Measurements from ENCODE around the gene SUCLA2. TPM values are rescaled to one million over a fixed set of nuclear protein-coding genes. Genes with fewer than 3 reads are reported as not detected.

The SUCLA2 gene
- total and polyA plus RNA-seq, 2 donors (not counting 1 experiment from before 2014, with no cell fraction given), result 15.9 to 33.7 TPM

GRCh38 chr13:47930649-47931165, 70.4 kb downstream of the SUCLA2 start:
- Histone ChIP-seq H3K27me3 (replicated peaks in 1 of 4; ENCODE audit: control extremely low read depth in 1 of 4, control insufficient read depth in 3 of 4, insufficient read depth in 4 of 4, low read length in 3 of 4) (no peaks in the 10 kb centered on the region), H3K4me1 (ENCODE audit: control insufficient read depth in 2 of 2, insufficient read depth in 2 of 2, low read length in 2 of 2) (no peaks in the 10 kb centered on the region), H3K79me2 (ENCODE audit: control insufficient read depth, insufficient read depth, low read length) (no peaks in the 10 kb centered on the region), H3K4me3 (ENCODE audit: control extremely low read depth in 1 of 5, extremely low read depth in 1 of 5, insufficient read depth in 1 of 5, low read depth in 2 of 5, low read length in 4 of 5) (no peak overlapping the region), H3K9ac (ENCODE audit: low read length) (no peak overlapping the region), H3K4me2 (replicated peaks; ENCODE audit: low read depth, low read length, poor library complexity, severe bottlenecking) (no peak overlapping the region), H3K27ac (ENCODE audit: low read length in 2 of 2) (no peak overlapping the region), H4K20me1 (ENCODE audit: control insufficient read depth, insufficient read depth, low read length, poor library complexity, severe bottlenecking) (no peaks in the 10 kb centered on the region), H2AFZ (ENCODE audit: insufficient read depth, low read depth, low read length, poor library complexity, severe bottlenecking) (no peak overlapping the region), H3K9me3 (ENCODE audit: control extremely low read depth in 1 of 3, control insufficient read depth in 2 of 3, insufficient read depth in 1 of 3, low read length in 2 of 3) (no peaks in the 10 kb centered on the region), H3K36me3 (replicated peaks in 1 of 2; ENCODE audit: control extremely low read depth in 1 of 2, control insufficient read depth in 1 of 2, extremely low read depth in 1 of 2, insufficient read depth in 2 of 2, low read length in 1 of 2) (no peaks in the 10 kb centered on the region)
- ChIA-PET POLR2A (no interaction called here), CTCF (no interaction called here)
- TF ChIP-seq, protein P1, sequence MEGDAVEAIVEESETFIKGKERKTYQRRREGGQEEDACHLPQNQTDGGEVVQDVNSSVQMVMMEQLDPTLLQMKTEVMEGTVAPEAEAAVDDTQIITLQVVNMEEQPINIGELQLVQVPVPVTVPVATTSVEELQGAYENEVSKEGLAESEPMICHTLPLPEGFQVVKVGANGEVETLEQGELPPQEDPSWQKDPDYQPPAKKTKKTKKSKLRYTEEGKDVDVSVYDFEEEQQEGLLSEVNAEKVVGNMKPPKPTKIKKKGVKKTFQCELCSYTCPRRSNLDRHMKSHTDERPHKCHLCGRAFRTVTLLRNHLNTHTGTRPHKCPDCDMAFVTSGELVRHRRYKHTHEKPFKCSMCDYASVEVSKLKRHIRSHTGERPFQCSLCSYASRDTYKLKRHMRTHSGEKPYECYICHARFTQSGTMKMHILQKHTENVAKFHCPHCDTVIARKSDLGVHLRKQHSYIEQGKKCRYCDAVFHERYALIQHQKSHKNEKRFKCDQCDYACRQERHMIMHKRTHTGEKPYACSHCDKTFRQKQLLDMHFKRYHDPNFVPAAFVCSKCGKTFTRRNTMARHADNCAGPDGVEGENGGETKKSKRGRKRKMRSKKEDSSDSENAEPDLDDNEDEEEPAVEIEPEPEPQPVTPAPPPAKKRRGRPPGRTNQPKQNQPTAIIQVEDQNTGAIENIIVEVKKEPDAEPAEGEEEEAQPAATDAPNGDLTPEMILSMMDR (IDR thresholded peaks at IDR 0.05), result no peak
- no peak for TF ChIP-seq EZH2 (IDR thresholded peaks at IDR 0.05; ENCODE audit: borderline replicate concordance, insufficient read depth, low read depth, low read length, poor library complexity, severe bottlenecking)
- Mint-ChIP-seq H3K27ac (no peak overlapping the region), H3K4me1 (peaks cover 1% of the 10 kb centered on the region), H3K27me3 (no peaks in the 10 kb centered on the region), H3K4me3 (no peak overlapping the region), H3K9me3 (ENCODE audit: insufficient read depth) (no peaks in the 10 kb centered on the region)
- no peak for DNase-seq
- intact Hi-C loops (cut with micrococcal nuclease), result no loop called here
- no peak for ATAC-seq (ENCODE audit: low read depth)
- WGBS (ENCODE audit: insufficient coverage), result no CpG with 5 or more reads among the region's 1 CpG

GRCh38 chr13:47929156-47929555, 71.9 kb downstream of the SUCLA2 start:
- ATAC-seq (ENCODE audit: low read depth), result no peak
- Mint-ChIP-seq H3K27me3 (no peaks in the 10 kb centered on the region), H3K27ac (no peak overlapping the region), H3K4me3 (no peak overlapping the region), H3K9me3 (ENCODE audit: insufficient read depth) (no peaks in the 10 kb centered on the region), H3K4me1 (peaks cover 1% of the 10 kb centered on the region)
- Histone ChIP-seq H3K27me3 (replicated peaks in 1 of 4; ENCODE audit: control extremely low read depth in 1 of 4, control insufficient read depth in 3 of 4, insufficient read depth in 4 of 4, low read length in 3 of 4) (no peaks in the 10 kb centered on the region), H3K9me3 (ENCODE audit: control extremely low read depth in 1 of 3, control insufficient read depth in 2 of 3, insufficient read depth in 1 of 3, low read length in 2 of 3) (no peaks in the 10 kb centered on the region), H3K4me3 (ENCODE audit: control extremely low read depth in 1 of 5, extremely low read depth in 1 of 5, insufficient read depth in 1 of 5, low read depth in 2 of 5, low read length in 4 of 5) (no peak overlapping the region), H3K4me2 (replicated peaks; ENCODE audit: low read depth, low read length, poor library complexity, severe bottlenecking) (no peak overlapping the region), H3K79me2 (ENCODE audit: control insufficient read depth, insufficient read depth, low read length) (no peaks in the 10 kb centered on the region), H3K9ac (ENCODE audit: low read length) (no peak overlapping the region), H3K4me1 (ENCODE audit: control insufficient read depth in 2 of 2, insufficient read depth in 2 of 2, low read length in 2 of 2) (no peaks in the 10 kb centered on the region), H3K27ac (ENCODE audit: low read length in 2 of 2) (no peak overlapping the region), H2AFZ (ENCODE audit: insufficient read depth, low read depth, low read length, poor library complexity, severe bottlenecking) (no peak overlapping the region), H4K20me1 (ENCODE audit: control insufficient read depth, insufficient read depth, low read length, poor library complexity, severe bottlenecking) (no peaks in the 10 kb centered on the region), H3K36me3 (replicated peaks in 1 of 2; ENCODE audit: control extremely low read depth in 1 of 2, control insufficient read depth in 1 of 2, extremely low read depth in 1 of 2, insufficient read depth in 2 of 2, low read length in 1 of 2) (no peaks in the 10 kb centered on the region)
- no peak for DNase-seq
- ChIA-PET CTCF (no interaction called here), POLR2A (no interaction called here)
- WGBS (ENCODE audit: insufficient coverage), result no CpG with 5 or more reads among the region's 3 CpGs
- intact Hi-C loops (cut with micrococcal nuclease), result no loop called here
- TF ChIP-seq, protein P1 (IDR thresholded peaks at IDR 0.05), result no peak
- no peak for TF ChIP-seq EZH2 (IDR thresholded peaks at IDR 0.05; ENCODE audit: borderline replicate concordance, insufficient read depth, low read depth, low read length, poor library complexity, severe bottlenecking)
